ENCODE results near the gene NTM.

GRCh38 chr11:132220474-132220873, 850.1 kb downstream of the NTM start:
- TF ChIP-seq CTCF (IDR thresholded peaks at IDR 0.05) (no peak), POLR2A (IDR thresholded peaks at IDR 0.05) (no peak)

All from uterus (tissue), 2 donors.